Mammary epithelial cell (primary cell): ENCODE measurements around the gene TCP11.

ENCODE experiments used
- EZH2 ChIP-seq: IDR thresholded peaks from 2 replicates; pipeline ENCODE4 v1.6.1; 2012; ENCODE audit warnings: low read length, inconsistent platforms, borderline replicate concordance
- TF ChIP-seq, protein P1 (sequence below), 2 donors: IDR thresholded peaks in 1 of 2; conservative IDR thresholded peaks in 1 of 2; 2 replicates each; pipeline ENCODE4 v1.5.1; 2011 to 2012; ENCODE audit warnings: inconsistent platforms in 2 of 2, low read length in 2 of 2, mild to moderate bottlenecking in 2 of 2, control low read depth in 1 of 2, low read depth in 1 of 2; ENCODE audit not compliant: insufficient read depth in 1 of 2; ENCODE audit errors: extremely low read depth in 1 of 2

DNA sequence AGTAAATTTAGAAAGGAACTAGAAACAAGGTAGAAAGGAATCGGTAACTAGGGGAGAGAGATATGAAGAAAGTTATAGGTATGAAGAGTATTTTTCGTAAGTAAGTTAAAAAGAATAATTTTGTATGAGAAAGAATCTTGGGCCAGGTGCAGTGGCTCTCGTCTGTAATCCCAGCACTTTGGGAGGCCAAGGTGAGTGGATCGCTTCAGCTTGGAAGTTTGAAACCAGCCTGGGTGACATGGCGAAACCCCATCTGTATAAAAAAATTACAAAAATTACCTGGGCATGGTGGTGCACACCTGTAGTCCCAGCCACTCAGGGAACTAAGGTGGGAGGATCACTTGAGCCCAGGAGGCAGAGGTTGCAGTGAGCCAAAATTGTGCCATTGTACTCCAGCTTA, 42.0 kb downstream of the TCP11 start:
- TF ChIP-seq, protein P1, sequence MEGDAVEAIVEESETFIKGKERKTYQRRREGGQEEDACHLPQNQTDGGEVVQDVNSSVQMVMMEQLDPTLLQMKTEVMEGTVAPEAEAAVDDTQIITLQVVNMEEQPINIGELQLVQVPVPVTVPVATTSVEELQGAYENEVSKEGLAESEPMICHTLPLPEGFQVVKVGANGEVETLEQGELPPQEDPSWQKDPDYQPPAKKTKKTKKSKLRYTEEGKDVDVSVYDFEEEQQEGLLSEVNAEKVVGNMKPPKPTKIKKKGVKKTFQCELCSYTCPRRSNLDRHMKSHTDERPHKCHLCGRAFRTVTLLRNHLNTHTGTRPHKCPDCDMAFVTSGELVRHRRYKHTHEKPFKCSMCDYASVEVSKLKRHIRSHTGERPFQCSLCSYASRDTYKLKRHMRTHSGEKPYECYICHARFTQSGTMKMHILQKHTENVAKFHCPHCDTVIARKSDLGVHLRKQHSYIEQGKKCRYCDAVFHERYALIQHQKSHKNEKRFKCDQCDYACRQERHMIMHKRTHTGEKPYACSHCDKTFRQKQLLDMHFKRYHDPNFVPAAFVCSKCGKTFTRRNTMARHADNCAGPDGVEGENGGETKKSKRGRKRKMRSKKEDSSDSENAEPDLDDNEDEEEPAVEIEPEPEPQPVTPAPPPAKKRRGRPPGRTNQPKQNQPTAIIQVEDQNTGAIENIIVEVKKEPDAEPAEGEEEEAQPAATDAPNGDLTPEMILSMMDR (conservative IDR thresholded peaks at IDR 0.05 in 1 of 2, IDR thresholded peaks at IDR 0.05 in 1 of 2; ENCODE audit: extremely low read depth in 1 of 2, insufficient read depth in 1 of 2, low read depth in 1 of 2, low read length in 2 of 2), result no peak
- TF ChIP-seq EZH2, result no peak
